Endothelial cell of umbilical vein (primary cell): ENCODE results near the gene PGAP1. TPM values are rescaled to one million over a fixed set of nuclear protein-coding genes. Genes with fewer than 3 reads are reported as not detected.
A peak's percentile ranks its signal among the peaks of the same experiment; 100 is the strongest.

Experiments used
- BruUV-seq: library from RNA; stranded (reverse); fragments of 400-500 nt; replicated peaks from 2 replicates; lab custom pipeline; 2021; lab: Mats Ljungman, UMichigan
- CTCF ChIA-PET: fragments of 300-600, 350-600 bp; sonication (Branson Sonifier 250); formaldehyde crosslinking; loops from one replicate; lab custom pipeline; 2021; ENCODE audit warnings: antibody characterized with exemption, inconsistent platforms; lab: Charles Lee
- POLR2A ChIA-PET: fragments of 300-600, 350-600 bp; sonication (Branson Sonifier 250); formaldehyde crosslinking; loops from one replicate; lab custom pipeline; 2021; ENCODE audit warnings: antibody characterized with exemption, inconsistent platforms; lab: Charles Lee
- DNase-seq: peaks from one replicate; pipeline ENCODE4 v3.0.0-alpha.2; 2011; ENCODE audit warnings: low read depth, low spot score
- FAIRE-seq: peaks from 2 replicates; lab custom pipeline; 2011; peaks lifted over from hg19 to GRCh38; lab: Jason Lieb, UNC
- H2AFZ ChIP-seq: 2 replicates; pipeline ENCODE4 v1.6.0; 2012; ENCODE audit warnings: low read depth, low read length, control low read depth, inconsistent platforms
- H3K27ac ChIP-seq: 2 replicates; pipeline ENCODE4 v1.5.1; 2011; ENCODE audit warnings: low read depth, mild to moderate bottlenecking, control low read depth, low read length, moderate library complexity; ENCODE audit not compliant: insufficient read depth
- H3K27me3 ChIP-seq, 2 experiments: 2 replicates each; pipeline versions ENCODE4 v1.6.0 to v1.6.1; 2011; ENCODE audit warnings: low read length in 2 of 2, mixed read lengths in 1 of 2; ENCODE audit not compliant: control insufficient read depth in 2 of 2, insufficient read depth in 2 of 2
- H3K36me3 ChIP-seq, 2 experiments: 2 replicates in 1 of 2; 3 replicates in 1 of 2; pipeline ENCODE4 v1.5.1; 2011; ENCODE audit warnings: low read length in 2 of 2, mild to moderate bottlenecking in 1 of 2, moderate library complexity in 1 of 2; ENCODE audit not compliant: control insufficient read depth in 2 of 2, insufficient read depth in 2 of 2; ENCODE audit errors: extremely low read depth in 1 of 2
- H3K4me1 ChIP-seq: 3 replicates; pipeline ENCODE4 v1.5.1; 2011; ENCODE audit warnings: mild to moderate bottlenecking, low read length; ENCODE audit not compliant: control insufficient read depth, insufficient read depth; ENCODE audit errors: extremely low read depth
- H3K4me2 ChIP-seq: 2 replicates; pipeline ENCODE4 v1.6.1; 2011; ENCODE audit warnings: low read length, control low read depth, mixed read lengths; ENCODE audit not compliant: insufficient read depth
- H3K4me3 ChIP-seq, 3 experiments: fragments of 200-600 bp in 1 of 3; sonication (generic), shearing (Covaris generic) in 1 of 3; replicated peaks in 1 of 3; 2 replicates each; pipeline ENCODE4 v1.5.1; 2011 to 2016; ENCODE audit warnings: control low read depth in 3 of 3, low read length in 3 of 3, mild to moderate bottlenecking in 2 of 3, inconsistent platforms in 1 of 3, low read depth in 1 of 3, moderate library complexity in 1 of 3; ENCODE audit not compliant: insufficient read depth in 1 of 3
- H3K79me2 ChIP-seq: 2 replicates; pipeline ENCODE4 v1.6.0; 2012; ENCODE audit warnings: low read length, inconsistent platforms; ENCODE audit not compliant: control insufficient read depth, insufficient read depth
- H3K9ac ChIP-seq: replicated peaks from 2 replicates; pipeline ENCODE3; 2011; ENCODE audit warnings: low read length, control low read depth; ENCODE audit not compliant: insufficient read depth; ENCODE audit errors: extremely low read depth
- H3K9me1 ChIP-seq: replicated peaks from 3 replicates; pipeline ENCODE4 v1.6.0; 2011; ENCODE audit warnings: mild to moderate bottlenecking, low read length; ENCODE audit not compliant: control insufficient read depth, insufficient read depth; ENCODE audit errors: extremely low read depth
- H3K9me3 ChIP-seq: replicated peaks from 2 replicates; pipeline ENCODE4 v1.5.1; 2012; ENCODE audit warnings: low read length, inconsistent platforms; ENCODE audit not compliant: control insufficient read depth, insufficient read depth
- H4K20me1 ChIP-seq: replicated peaks from 2 replicates; pipeline ENCODE3; 2011; ENCODE audit warnings: mild to moderate bottlenecking, low read length; ENCODE audit not compliant: control insufficient read depth, insufficient read depth; ENCODE audit errors: extremely low read depth
- CTCF ChIP-seq, 2 donors: IDR thresholded peaks; 1 replicate in 1 of 2; 2 replicates in 1 of 2; pipeline ENCODE4 v1.5.1; 2011; ENCODE audit warnings: low read length in 2 of 2, mild to moderate bottlenecking in 2 of 2, moderate library complexity in 2 of 2, control low read depth in 1 of 2, inconsistent platforms in 1 of 2, low read depth in 1 of 2; ENCODE audit not compliant: insufficient read depth in 1 of 2; ENCODE audit errors: extremely low read depth in 1 of 2
- EZH2 ChIP-seq: IDR thresholded peaks from 2 replicates; pipeline ENCODE4 v1.6.1; 2012; ENCODE audit warnings: borderline replicate concordance, low read depth, mild to moderate bottlenecking, moderate library complexity, low read length, inconsistent platforms; ENCODE audit not compliant: severe bottlenecking
- FOS ChIP-seq: IDR thresholded peaks from 2 replicates; pipeline ENCODE4 v1.6.1; 2011; ENCODE audit warnings: mild to moderate bottlenecking, low read length, moderate library complexity, borderline replicate concordance; ENCODE audit not compliant: insufficient read depth
- GATA2 ChIP-seq: IDR thresholded peaks from 2 replicates; pipeline ENCODE4 v1.7.0; 2011; ENCODE audit warnings: low read depth, mild to moderate bottlenecking, moderate library complexity, mixed read lengths, low read length; ENCODE audit not compliant: insufficient read length, insufficient read depth
- MAX ChIP-seq: IDR thresholded peaks from 2 replicates; pipeline ENCODE4 v1.6.1; 2011; ENCODE audit not compliant: insufficient read depth, insufficient read length
- MYC ChIP-seq: IDR thresholded peaks from one replicate; pipeline ENCODE4 v1.6.1; 2011; ENCODE audit warnings: mild to moderate bottlenecking, low read depth, low read length
- POLR2AphosphoS5 ChIP-seq: IDR thresholded peaks from 2 replicates; pipeline ENCODE4 v1.6.1; 2012; ENCODE audit warnings: low read depth, mild to moderate bottlenecking, control low read depth, low read length, moderate library complexity; ENCODE audit not compliant: insufficient read depth
- dilution Hi-C: fragments of 300-500 bp; cut with MboI; formaldehyde crosslinking; loops from one replicate; pipeline ENCODE4 v1.15.0; 2019; ENCODE audit warnings: low sequenced_read_pairs; ENCODE audit not compliant: extremely low pct_ligation_motif_present
- intact Hi-C: fragments of 100-400 bp; cut with micrococcal nuclease; formaldehyde crosslinking; loops from one replicate; pipeline ENCODE4 v1.10.0; 2022
- polyA plus RNA-seq, 4 experiments: library from polyadenylated mRNA; depleted of rRNA in 3 of 4; stranded (reverse) in 3 of 4; unstranded in 1 of 4; fragments of >200 nt; gene quantifications; 2 replicates each; pipeline versions ENCODE4 v1.2.1 to v1.2.3, GENCODE V29; 2011 to 2012; ENCODE audit warnings: missing spikeins in 1 of 4
- total RNA-seq: library from RNA; stranded (reverse); gene quantifications from 2 replicates; pipeline ENCODE4 v1.2.3, GENCODE V29; 2021

Gene PGAP1
- total and polyA plus RNA-seq, 2 donors (not counting 3 experiments of a cell fraction or from before 2014, with no cell fraction given): 3.9 to 9.8 TPM

- peaks cover 4 to 8% of the 10 kb centered on the region in 2 experiments for H3K27me3 ChIP-seq
- no peak for TF ChIP-seq MYC
- no peak for TF ChIP-seq MAX
- no peak for TF ChIP-seq POLR2AphosphoS5
- TF ChIP-seq FOS: no peak
- no peak for TF ChIP-seq CTCF (IDR thresholded peaks at IDR 0.05; ENCODE audit: extremely low read depth in 1 of 2, insufficient read depth in 1 of 2, low read depth in 1 of 2, low read length in 2 of 2)
- TF ChIP-seq GATA2: no peak
- no peak for TF ChIP-seq EZH2
- FAIRE-seq (no peak), DNase-seq (peak; percentile 45)
- H3K27ac ChIP-seq: no peak overlapping the region
- H3K9ac ChIP-seq: no peak overlapping the region
- no peaks in the 10 kb centered on the region for H3K9me3 ChIP-seq
- no peaks in the 10 kb centered on the region for H3K36me3 ChIP-seq
- no peaks in the 10 kb centered on the region for H3K79me2 ChIP-seq
- no peak overlapping the region for H3K4me3 ChIP-seq
- no peaks in the 10 kb centered on the region for H3K4me1 ChIP-seq
- dilution Hi-C loops: no loop called here
- H3K4me2 ChIP-seq: no peak overlapping the region
- H4K20me1 ChIP-seq: no peaks in the 10 kb centered on the region
- H3K9me1 ChIP-seq: no peaks in the 10 kb centered on the region
- ChIA-PET POLR2A (no interaction called here), CTCF (interaction anchor here (1.0 kb wide), 1 partner anchor 19 kb away, joined by 3 read pairs; no protein-coding TSS in a partner anchor)
- H2AFZ ChIP-seq: no peak overlapping the region
- intact Hi-C loops: no loop called here
- BruUV-seq: no TSS peak
These were observed 118.3 kb downstream of the PGAP1 start for GRCh38 chr2:196808083-196808665.
